ENCODE measurements around the gene EFNA2.

GRCh38 chr19:1238369-1239303 is 47.0 kb upstream of the EFNA2 start:
- TF ChIP-seq POLR2A (IDR thresholded peaks at IDR 0.05) (no peak), CTCF (IDR thresholded peaks at IDR 0.05) (no peak)
